HCT116 (cell line): ENCODE data around the gene CUX1. TPM values are rescaled to one million over a fixed set of nuclear protein-coding genes. Genes with fewer than 3 reads are reported as not detected.

Experiments used
- ATF3 ChIP-seq: IDR thresholded peaks from 2 replicates; pipeline ENCODE4 v1.6.1; 2012
- CEBPB ChIP-seq: IDR thresholded peaks from 2 replicates; pipeline ENCODE4 v1.6.1; 2012; ENCODE audit warnings: low read depth
- CTCF ChIP-seq, 3 experiments: fragments of 200-600 bp in 1 of 3; sonication (generic) in 1 of 3; IDR thresholded peaks in 2 of 3; conservative IDR thresholded peaks in 1 of 3; 2 replicates each; pipeline ENCODE4 v1.5.1; 2012 to 2017; ENCODE audit warnings: low read depth in 2 of 3, low read length in 2 of 3, antibody characterized with exemption in 1 of 3, borderline replicate concordance in 1 of 3, control low read depth in 1 of 3, mild to moderate bottlenecking in 1 of 3, mixed read lengths in 1 of 3, mixed run types in 1 of 3, moderate library complexity in 1 of 3; ENCODE audit not compliant: insufficient read depth in 1 of 3
- ELF1 ChIP-seq: IDR thresholded peaks from 2 replicates; pipeline ENCODE4 v1.6.1; 2012; ENCODE audit warnings: low read depth, borderline replicate concordance
- EZH2 ChIP-seq: fragments of 200-600 bp; sonication (generic); IDR thresholded peaks from 2 replicates; pipeline ENCODE4 v1.6.1; 2017; ENCODE audit warnings: antibody characterized with exemption, mixed run types
- RAD21 ChIP-seq: IDR thresholded peaks from 2 replicates; pipeline ENCODE4 v1.6.1; 2012; ENCODE audit warnings: low read depth, mild to moderate bottlenecking
- REST ChIP-seq: IDR thresholded peaks from 2 replicates; pipeline ENCODE4 v1.6.1; 2012; ENCODE audit warnings: low read depth
- SIN3A ChIP-seq: IDR thresholded peaks from 2 replicates; pipeline ENCODE4 v1.6.1; 2012; ENCODE audit warnings: low read depth
- SRF ChIP-seq: IDR thresholded peaks from 2 replicates; pipeline ENCODE4 v1.6.1; 2012; ENCODE audit warnings: low read depth
- YY1 ChIP-seq: IDR thresholded peaks from 2 replicates; pipeline ENCODE4 v1.6.1; 2011; ENCODE audit warnings: low read length, low read depth, moderate library complexity, mild to moderate bottlenecking; ENCODE audit not compliant: insufficient replicate concordance; ENCODE audit errors: extremely low read depth
- ZFX ChIP-seq: fragments of 450-650 bp; IDR thresholded peaks from 2 replicates; pipeline ENCODE4 v1.6.1; 2017
- total RNA-seq: library from RNA; stranded (reverse); gene quantifications from one replicate; pipeline ENCODE4 v1.2.1, GENCODE V29; 2021; ENCODE audit not compliant: unreplicated experiment

CUX1 gene
- total RNA-seq, 1 experiment from 2014 or later, result 68.9 TPM

GRCh38 chr7:102097601-102098161 lies 280.3 kb downstream of the CUX1 start (continued):
- TF ChIP-seq REST (no peak), CEBPB (peak; percentile 61), ATF3 (no peak), SRF (no peak), EZH2 (no peak), ZFX (no peak), ELF1 (no peak), CTCF (IDR thresholded peaks at IDR 0.05 in 2 of 3, conservative IDR thresholded peaks at IDR 0.05 in 1 of 3; ENCODE audit: borderline replicate concordance in 1 of 3, insufficient read depth in 1 of 3, low read depth in 2 of 3, low read length in 2 of 3) (no peak), SIN3A (peak; percentile 77; the same call in 1 of the 2 replicates), YY1 (no peak), RAD21 (peak; percentile 42)
- TF ChIP-seq, all 23 proteins: peak for 9
